Karpas-422 (cell line): ENCODE measurements around the gene SDHAF2. TPM values are rescaled to one million over a fixed set of nuclear protein-coding genes. Genes with fewer than 3 reads are reported as not detected.
A peak's percentile ranks its signal among the peaks of the same experiment; 100 is the strongest.

Source experiments
- DNase-seq: peaks from one replicate; pipeline ENCODE4 v3.0.0-alpha.2; 2015
- H2AFZ ChIP-seq: fragments of 200-600 bp; sonication (generic); 2 replicates; pipeline ENCODE4 v1.6.1; 2014; ENCODE audit warnings: antibody characterized with exemption, low read length, mixed read lengths
- H3K27ac ChIP-seq: fragments of 200-600 bp; sonication (generic); 2 replicates; pipeline ENCODE4 v1.5.1; 2014; ENCODE audit warnings: mild to moderate bottlenecking, low read length, moderate library complexity
- H3K27me3 ChIP-seq: fragments of 200-600 bp; sonication (generic); 2 replicates; pipeline ENCODE4 v1.6.1; 2014; ENCODE audit warnings: low read length, mixed read lengths
- H3K36me3 ChIP-seq: fragments of 200-600 bp; sonication (generic); 2 replicates; pipeline ENCODE4 v1.6.1; 2014; ENCODE audit warnings: low read length, mixed read lengths; ENCODE audit not compliant: insufficient read depth
- H3K4me1 ChIP-seq: fragments of 200-600 bp; sonication (generic); 2 replicates; pipeline ENCODE4 v1.6.1; 2014; ENCODE audit warnings: mild to moderate bottlenecking, low read length, mixed read lengths
- H3K4me2 ChIP-seq: fragments of 200-600 bp; sonication (generic); 2 replicates; pipeline ENCODE4 v1.6.1; 2014; ENCODE audit warnings: low read length, low read depth, mild to moderate bottlenecking; ENCODE audit not compliant: poor library complexity, severe bottlenecking
- H3K4me3 ChIP-seq: fragments of 200-600 bp; sonication (generic); 2 replicates; pipeline ENCODE4 v1.5.1; 2014; ENCODE audit warnings: mild to moderate bottlenecking, antibody characterized with exemption, low read length, mixed read lengths
- H3K79me2 ChIP-seq: fragments of 200-600 bp; sonication (generic); 2 replicates; pipeline ENCODE4 v1.6.1; 2014; ENCODE audit warnings: mild to moderate bottlenecking, low read length, mixed read lengths
- H3K9ac ChIP-seq: fragments of 200-600 bp; sonication (generic); 2 replicates; pipeline ENCODE4 v1.6.0; 2014; ENCODE audit warnings: low read length
- H3K9me2 ChIP-seq: fragments of 200-600 bp; sonication (generic), shearing (Covaris generic); replicated peaks from 2 replicates; pipeline ENCODE4 v1.6.0; 2014; ENCODE audit warnings: mild to moderate bottlenecking, low read length, moderate library complexity; ENCODE audit not compliant: insufficient read depth
- H3K9me3 ChIP-seq: fragments of 300-700, 200-600 bp; sonication (generic); 2 replicates; pipeline ENCODE4 v1.6.1; 2014; ENCODE audit warnings: low read length, mixed read lengths
- H4K20me1 ChIP-seq: fragments of 200-600 bp; sonication (generic); 2 replicates; pipeline ENCODE4 v1.6.1; 2014; ENCODE audit warnings: mild to moderate bottlenecking, antibody characterized with exemption, low read length, low read depth; ENCODE audit not compliant: insufficient read depth
- total RNA-seq: library from RNA; depleted of rRNA; stranded (reverse); fragments of >200 nt; shearing (Covaris generic); gene quantifications from 2 replicates; pipeline ENCODE4 v1.2.3, GENCODE V29; 2014; ENCODE audit warnings: low replicate concordance

Gene SDHAF2
- total RNA-seq, 1 experiment from 2014 or later = 25.3 TPM

DNA sequence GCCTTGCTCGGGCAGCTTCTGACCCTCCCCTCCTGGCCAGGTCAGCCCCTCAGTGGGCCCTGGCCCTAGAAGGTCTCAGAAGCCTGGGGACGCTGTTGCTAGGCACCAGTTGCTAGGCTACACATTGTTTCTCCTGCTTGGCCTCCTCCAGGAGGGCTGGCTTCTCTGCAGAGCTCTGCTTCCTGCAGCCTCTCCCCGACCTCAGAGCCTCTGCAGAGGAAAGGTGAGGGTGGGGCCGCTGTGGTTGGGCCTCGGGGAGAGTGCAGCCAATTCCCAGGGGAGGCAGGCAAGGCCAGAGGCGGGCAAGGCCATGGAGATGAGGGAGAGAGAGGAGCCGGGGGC, 51.0 kb downstream of the SDHAF2 start:
- H3K4me2 ChIP-seq = no peak overlapping the region
- no peaks in the 10 kb centered on the region for H3K4me1 ChIP-seq
- no peaks in the 10 kb centered on the region for H3K79me2 ChIP-seq
- H3K9me3 ChIP-seq = no peaks in the 10 kb centered on the region
- DNase-seq = peak; percentile 66
- no peaks in the 10 kb centered on the region for H3K36me3 ChIP-seq
- H3K9me2 ChIP-seq = no peaks in the 10 kb centered on the region
- H3K4me3 ChIP-seq = no peak overlapping the region
- no peak overlapping the region for H3K27ac ChIP-seq
- no peak overlapping the region for H2AFZ ChIP-seq
- H3K27me3 ChIP-seq = no peaks in the 10 kb centered on the region
- 0 out of 2 replicates have a peak, but pooled peaks cover 3% of the 10 kb centered on the region for H4K20me1 ChIP-seq
- H3K9ac ChIP-seq = no peak overlapping the region

DNA sequence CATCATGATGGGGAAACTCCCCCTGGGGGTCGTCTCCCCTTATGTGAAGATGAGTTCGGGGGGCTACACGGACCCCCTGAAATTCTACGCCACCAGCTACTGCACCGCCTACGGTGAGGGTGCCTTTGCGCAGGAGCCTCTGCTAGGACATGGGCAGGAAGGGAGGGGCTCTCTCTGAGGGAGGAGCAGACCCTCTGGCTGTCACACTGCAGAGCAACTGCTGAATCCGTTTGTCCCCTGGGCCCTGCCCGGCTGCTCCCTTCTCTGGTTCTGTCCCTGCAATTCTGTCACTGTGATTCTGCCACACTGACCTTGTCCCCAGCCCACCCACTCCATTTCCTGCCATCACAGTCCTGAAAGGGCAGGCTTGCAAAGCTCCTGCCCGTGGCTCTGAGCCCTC, 51.9 kb downstream of the SDHAF2 start:
- Histone ChIP-seq H3K9me2 (no peaks in the 10 kb centered on the region), H3K9me3 (no peaks in the 10 kb centered on the region), H2AFZ (no peak overlapping the region), H3K4me2 (no peak overlapping the region), H3K36me3 (no peaks in the 10 kb centered on the region), H4K20me1 (no peaks in the 10 kb centered on the region), H3K27ac (no peak overlapping the region), H3K79me2 (no peaks in the 10 kb centered on the region), H3K9ac (no peak overlapping the region), H3K27me3 (no peaks in the 10 kb centered on the region), H3K4me3 (no peak overlapping the region), H3K4me1 (no peaks in the 10 kb centered on the region)
- no peak for DNase-seq

- Histone ChIP-seq H3K9ac (no peak overlapping the region), H3K4me3 (no peak overlapping the region), H2AFZ (no peak overlapping the region), H3K9me2 (no peaks in the 10 kb centered on the region), H3K36me3 (no peaks in the 10 kb centered on the region), H3K4me1 (no peaks in the 10 kb centered on the region), H3K27ac (no peak overlapping the region), H3K9me3 (no peaks in the 10 kb centered on the region), H3K4me2 (no peak overlapping the region), H3K27me3 (no peaks in the 10 kb centered on the region), H4K20me1 (no peaks in the 10 kb centered on the region), H3K79me2 (no peaks in the 10 kb centered on the region)
- peak; percentile 82 for DNase-seq
Measured at GRCh38 chr11:61482513-61482912, 52.6 kb downstream of the SDHAF2 start.

DNA sequence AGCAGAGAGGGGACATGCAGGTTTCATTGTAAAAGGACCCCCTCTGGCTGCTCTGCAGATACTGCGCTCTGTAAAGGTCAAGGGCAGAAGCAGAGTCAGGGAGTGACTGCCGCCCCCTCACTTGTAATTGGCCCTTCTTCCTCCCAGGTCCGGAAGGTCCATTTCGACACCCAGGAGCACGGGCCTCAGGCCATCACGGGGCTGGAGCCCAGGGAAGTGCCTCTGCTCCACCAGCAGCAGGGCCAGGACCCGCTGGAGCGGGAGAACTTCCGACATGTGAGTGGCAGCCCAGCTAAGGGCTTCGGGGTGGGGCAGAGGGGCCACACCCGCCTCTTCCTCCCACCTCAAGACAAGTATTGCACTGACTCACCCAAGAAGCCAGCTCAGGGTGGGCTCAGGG, 54.6 kb downstream of the SDHAF2 start:
- no peak overlapping the region for H3K4me2 ChIP-seq
- no peaks in the 10 kb centered on the region for H3K9me3 ChIP-seq
- H3K4me1 ChIP-seq = no peaks in the 10 kb centered on the region
- H3K27ac ChIP-seq = no peak overlapping the region
- no peaks in the 10 kb centered on the region for H3K27me3 ChIP-seq
- no peaks in the 10 kb centered on the region for H4K20me1 ChIP-seq
- H3K36me3 ChIP-seq = no peaks in the 10 kb centered on the region
- no peak for DNase-seq
- no peaks in the 10 kb centered on the region for H3K9me2 ChIP-seq
- H2AFZ ChIP-seq = no peak overlapping the region
- no peak overlapping the region for H3K9ac ChIP-seq
- no peaks in the 10 kb centered on the region for H3K79me2 ChIP-seq
- H3K4me3 ChIP-seq = no peak overlapping the region

- no peaks in the 10 kb centered on the region for H3K4me1 ChIP-seq
- no peak overlapping the region for H3K27ac ChIP-seq
- no peak overlapping the region for H3K4me3 ChIP-seq
- no peaks in the 10 kb centered on the region for H3K9me3 ChIP-seq
- H3K9ac ChIP-seq = no peak overlapping the region
- no peak overlapping the region for H3K4me2 ChIP-seq
- DNase-seq = no peak
- H3K27me3 ChIP-seq = no peaks in the 10 kb centered on the region
- no peaks in the 10 kb centered on the region for H4K20me1 ChIP-seq
- no peak overlapping the region for H2AFZ ChIP-seq
- H3K79me2 ChIP-seq = no peaks in the 10 kb centered on the region
- no peaks in the 10 kb centered on the region for H3K9me2 ChIP-seq
- no peaks in the 10 kb centered on the region for H3K36me3 ChIP-seq
Measured at GRCh38 chr11:61485080-61485479, 55.2 kb downstream of the SDHAF2 start.

DNA sequence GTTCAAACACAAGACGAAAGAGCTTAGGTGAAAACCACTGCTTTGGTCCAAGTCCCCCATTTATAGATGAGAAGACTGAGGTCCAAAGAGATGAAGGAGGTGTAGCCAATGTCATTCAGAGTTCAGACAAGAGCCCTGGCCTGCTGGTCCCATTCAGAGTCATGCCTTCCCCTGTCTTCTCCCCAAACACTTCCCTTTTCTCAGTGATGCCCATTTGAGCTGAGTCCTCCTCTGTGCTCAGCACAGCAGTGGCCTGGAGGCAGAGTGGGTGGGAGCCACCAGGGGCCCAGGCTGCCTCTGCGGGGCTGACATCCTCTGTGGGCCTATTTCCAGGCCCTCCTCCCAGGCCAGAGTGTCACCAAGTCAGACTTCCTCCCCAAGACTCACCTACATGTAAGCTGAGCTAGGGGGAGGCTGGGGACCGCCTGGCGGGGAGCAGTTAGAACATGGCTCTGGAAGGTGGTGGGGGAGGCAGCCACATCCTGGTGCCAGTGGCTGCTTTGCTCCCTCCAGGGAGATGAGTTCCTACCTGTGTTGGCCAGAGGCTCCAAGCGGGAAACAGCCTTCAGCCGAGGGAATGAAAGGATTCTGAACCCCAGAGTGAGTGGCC, 56.2 kb downstream of the SDHAF2 start:
- H3K79me2 ChIP-seq = no peaks in the 10 kb centered on the region
- no peak overlapping the region for H2AFZ ChIP-seq
- no peak overlapping the region for H3K4me2 ChIP-seq
- H3K9ac ChIP-seq = no peak overlapping the region
- H3K27me3 ChIP-seq = no peaks in the 10 kb centered on the region
- no peaks in the 10 kb centered on the region for H3K4me1 ChIP-seq
- H3K4me3 ChIP-seq = no peak overlapping the region
- no peak overlapping the region for H3K27ac ChIP-seq
- H3K9me2 ChIP-seq = no peaks in the 10 kb centered on the region
- H3K9me3 ChIP-seq = no peaks in the 10 kb centered on the region
- no peaks in the 10 kb centered on the region for H4K20me1 ChIP-seq
- no peaks in the 10 kb centered on the region for H3K36me3 ChIP-seq
- no peak for DNase-seq

GRCh38 chr11:61486779-61487178, 56.9 kb downstream of the SDHAF2 start:
- DNase-seq = no peak
- no peak overlapping the region for H3K27ac ChIP-seq
- no peak overlapping the region for H3K9ac ChIP-seq
- H3K4me3 ChIP-seq = no peak overlapping the region
- no peak overlapping the region for H2AFZ ChIP-seq
- no peak overlapping the region for H3K4me2 ChIP-seq
- H3K9me3 ChIP-seq = no peaks in the 10 kb centered on the region
- H3K36me3 ChIP-seq = no peaks in the 10 kb centered on the region
- H4K20me1 ChIP-seq = no peaks in the 10 kb centered on the region
- no peaks in the 10 kb centered on the region for H3K27me3 ChIP-seq
- H3K79me2 ChIP-seq = no peaks in the 10 kb centered on the region
- no peaks in the 10 kb centered on the region for H3K9me2 ChIP-seq
- no peaks in the 10 kb centered on the region for H3K4me1 ChIP-seq

DNA sequence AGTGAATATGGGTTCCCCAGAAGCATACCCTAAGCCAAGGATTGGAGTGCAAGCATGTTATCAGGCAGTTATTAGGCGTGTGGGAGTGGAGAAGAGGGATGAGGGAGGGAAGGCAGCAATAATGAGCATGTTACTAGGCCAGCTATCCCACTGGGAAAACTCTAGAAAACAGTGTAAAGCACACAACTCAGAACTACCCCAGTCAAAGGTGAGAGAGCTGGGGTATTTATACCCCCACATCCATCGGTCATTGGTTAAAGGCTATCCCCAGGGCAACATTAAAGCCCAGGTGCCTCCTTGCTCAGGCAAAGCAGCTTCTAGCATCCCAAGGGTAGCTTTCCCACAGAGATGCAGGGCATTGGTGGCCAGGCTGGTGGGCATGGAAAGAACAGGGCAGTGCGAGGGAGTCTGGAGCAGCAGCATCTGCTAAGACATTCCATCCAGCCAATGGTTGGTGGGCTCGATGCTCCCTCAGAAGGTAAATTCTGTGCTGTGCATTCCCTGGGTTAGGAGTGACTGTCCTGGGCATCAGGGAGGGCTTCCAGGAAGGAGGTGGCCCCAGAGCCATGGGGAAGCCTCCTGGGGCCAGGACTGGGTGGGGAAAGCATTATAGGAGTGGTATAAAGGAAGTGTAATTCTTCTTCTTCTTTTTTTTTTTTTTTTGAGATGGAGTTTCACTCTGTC, 57.6 kb downstream of the SDHAF2 start:
- H2AFZ ChIP-seq = no peak overlapping the region
- H3K4me2 ChIP-seq = no peak overlapping the region
- H3K27me3 ChIP-seq = no peaks in the 10 kb centered on the region
- no peaks in the 10 kb centered on the region for H3K9me2 ChIP-seq
- H3K9ac ChIP-seq = no peak overlapping the region
- no peaks in the 10 kb centered on the region for H3K4me1 ChIP-seq
- H4K20me1 ChIP-seq = no peaks in the 10 kb centered on the region
- no peak overlapping the region for H3K27ac ChIP-seq
- no peaks in the 10 kb centered on the region for H3K79me2 ChIP-seq
- DNase-seq = no peak
- H3K9me3 ChIP-seq = no peaks in the 10 kb centered on the region
- H3K36me3 ChIP-seq = no peaks in the 10 kb centered on the region
- no peak overlapping the region for H3K4me3 ChIP-seq
